Ishikawa (cell line): ENCODE measurements around the gene TOMM22.

Experiments
- CEBPB ChIP-seq: IDR thresholded peaks from 2 replicates; pipeline ENCODE4 v1.6.1; 2012
- CREB1 ChIP-seq: IDR thresholded peaks from 2 replicates; pipeline ENCODE4 v1.6.1; 2012; ENCODE audit warnings: low read depth
- EGR1 ChIP-seq: IDR thresholded peaks from 2 replicates; pipeline ENCODE4 v1.6.1; 2012
- EP300 ChIP-seq: IDR thresholded peaks from 2 replicates; pipeline ENCODE4 v1.6.1; 2012; ENCODE audit warnings: borderline replicate concordance
- FOXM1 ChIP-seq: IDR thresholded peaks from 2 replicates; pipeline ENCODE4 v1.6.1; 2012; ENCODE audit warnings: low read depth, borderline replicate concordance
- NFIC ChIP-seq: IDR thresholded peaks from 2 replicates; pipeline ENCODE4 v1.6.1; 2012
- RAD21 ChIP-seq: IDR thresholded peaks from 2 replicates; pipeline ENCODE4 v1.6.1; 2012; ENCODE audit warnings: low read depth
- TAF1 ChIP-seq: IDR thresholded peaks from 2 replicates; pipeline ENCODE4 v1.6.1; 2012; ENCODE audit warnings: low read depth, mild to moderate bottlenecking
- TCF12 ChIP-seq: IDR thresholded peaks from 2 replicates; pipeline ENCODE4 v1.6.1; 2012; ENCODE audit warnings: low read depth
- TEAD4 ChIP-seq: IDR thresholded peaks from 2 replicates; pipeline ENCODE4 v1.6.1; 2012
- YY1 ChIP-seq: IDR thresholded peaks from 2 replicates; pipeline ENCODE4 v1.6.1; 2012; ENCODE audit warnings: low read depth
- ZBTB7A ChIP-seq: IDR thresholded peaks from 2 replicates; pipeline ENCODE4 v1.6.1; 2012; ENCODE audit warnings: low read depth
- TF ChIP-seq, protein P1 (sequence below): IDR thresholded peaks from 2 replicates; pipeline ENCODE4 v1.6.1; 2012; ENCODE audit warnings: low read depth, mild to moderate bottlenecking
- TF ChIP-seq, protein P2 (sequence below): IDR thresholded peaks from 2 replicates; pipeline ENCODE4 v1.6.1; 2012
- TF ChIP-seq, protein P3 (sequence below): IDR thresholded peaks from 2 replicates; pipeline ENCODE4 v1.6.1; 2012

Gene TOMM22

DNA sequence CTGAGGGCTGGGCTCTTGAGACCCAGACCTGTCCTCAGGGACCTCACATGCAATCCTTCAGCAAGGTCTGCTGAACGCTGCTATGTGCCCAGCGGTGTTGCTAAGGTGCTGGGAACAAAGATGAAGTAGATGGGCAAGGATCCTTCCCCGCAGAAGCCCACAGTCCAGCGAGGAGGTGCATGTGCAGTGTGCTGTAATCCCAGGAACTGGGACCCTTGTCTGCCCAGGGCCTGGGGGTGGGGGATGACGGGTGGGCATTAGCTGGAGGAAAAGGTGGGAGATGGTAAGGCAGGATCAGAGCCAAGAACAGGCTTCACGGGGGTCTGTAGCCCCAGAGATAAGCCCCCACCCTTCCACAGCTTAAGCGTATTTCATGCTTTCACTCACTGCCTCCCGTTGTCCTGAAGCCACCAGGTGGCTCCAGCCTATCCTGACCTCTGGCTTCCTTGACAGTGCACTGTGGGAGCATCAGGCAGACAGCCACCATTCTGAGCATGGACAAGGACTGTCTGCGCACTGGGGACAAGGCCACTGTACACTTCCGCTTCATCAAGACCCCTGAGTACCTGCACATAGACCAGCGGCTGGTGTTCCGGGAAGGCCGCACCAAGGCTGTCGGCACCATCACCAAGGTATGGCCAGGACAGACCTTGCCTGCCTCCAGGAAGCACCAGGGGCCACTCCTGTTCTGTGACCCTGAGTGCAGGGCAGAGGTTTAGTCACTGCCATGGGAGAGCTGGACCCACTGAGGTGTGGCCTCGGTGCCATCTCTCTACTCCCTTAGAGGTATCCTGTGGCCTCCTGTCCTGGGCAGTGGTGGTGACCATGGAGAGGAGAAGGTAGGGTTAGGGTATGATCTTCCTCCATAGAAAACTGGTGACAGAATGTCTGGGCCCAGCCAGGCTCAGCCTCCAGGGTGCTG, 46.0 kb downstream of the TOMM22 start:
- TF ChIP-seq EP300 (no peak), RAD21 (no peak), TCF12 (no peak), FOXM1 (no peak), TAF1 (no peak), EGR1 (no peak), TEAD4 (no peak), CREB1 (no peak), CEBPB (no peak), YY1 (no peak)
- TF ChIP-seq, protein P1, sequence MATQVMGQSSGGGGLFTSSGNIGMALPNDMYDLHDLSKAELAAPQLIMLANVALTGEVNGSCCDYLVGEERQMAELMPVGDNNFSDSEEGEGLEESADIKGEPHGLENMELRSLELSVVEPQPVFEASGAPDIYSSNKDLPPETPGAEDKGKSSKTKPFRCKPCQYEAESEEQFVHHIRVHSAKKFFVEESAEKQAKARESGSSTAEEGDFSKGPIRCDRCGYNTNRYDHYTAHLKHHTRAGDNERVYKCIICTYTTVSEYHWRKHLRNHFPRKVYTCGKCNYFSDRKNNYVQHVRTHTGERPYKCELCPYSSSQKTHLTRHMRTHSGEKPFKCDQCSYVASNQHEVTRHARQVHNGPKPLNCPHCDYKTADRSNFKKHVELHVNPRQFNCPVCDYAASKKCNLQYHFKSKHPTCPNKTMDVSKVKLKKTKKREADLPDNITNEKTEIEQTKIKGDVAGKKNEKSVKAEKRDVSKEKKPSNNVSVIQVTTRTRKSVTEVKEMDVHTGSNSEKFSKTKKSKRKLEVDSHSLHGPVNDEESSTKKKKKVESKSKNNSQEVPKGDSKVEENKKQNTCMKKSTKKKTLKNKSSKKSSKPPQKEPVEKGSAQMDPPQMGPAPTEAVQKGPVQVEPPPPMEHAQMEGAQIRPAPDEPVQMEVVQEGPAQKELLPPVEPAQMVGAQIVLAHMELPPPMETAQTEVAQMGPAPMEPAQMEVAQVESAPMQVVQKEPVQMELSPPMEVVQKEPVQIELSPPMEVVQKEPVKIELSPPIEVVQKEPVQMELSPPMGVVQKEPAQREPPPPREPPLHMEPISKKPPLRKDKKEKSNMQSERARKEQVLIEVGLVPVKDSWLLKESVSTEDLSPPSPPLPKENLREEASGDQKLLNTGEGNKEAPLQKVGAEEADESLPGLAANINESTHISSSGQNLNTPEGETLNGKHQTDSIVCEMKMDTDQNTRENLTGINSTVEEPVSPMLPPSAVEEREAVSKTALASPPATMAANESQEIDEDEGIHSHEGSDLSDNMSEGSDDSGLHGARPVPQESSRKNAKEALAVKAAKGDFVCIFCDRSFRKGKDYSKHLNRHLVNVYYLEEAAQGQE = no peak
- TF ChIP-seq, protein P2, sequence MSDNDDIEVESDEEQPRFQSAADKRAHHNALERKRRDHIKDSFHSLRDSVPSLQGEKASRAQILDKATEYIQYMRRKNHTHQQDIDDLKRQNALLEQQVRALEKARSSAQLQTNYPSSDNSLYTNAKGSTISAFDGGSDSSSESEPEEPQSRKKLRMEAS = no peak
- TF ChIP-seq, protein P3, sequence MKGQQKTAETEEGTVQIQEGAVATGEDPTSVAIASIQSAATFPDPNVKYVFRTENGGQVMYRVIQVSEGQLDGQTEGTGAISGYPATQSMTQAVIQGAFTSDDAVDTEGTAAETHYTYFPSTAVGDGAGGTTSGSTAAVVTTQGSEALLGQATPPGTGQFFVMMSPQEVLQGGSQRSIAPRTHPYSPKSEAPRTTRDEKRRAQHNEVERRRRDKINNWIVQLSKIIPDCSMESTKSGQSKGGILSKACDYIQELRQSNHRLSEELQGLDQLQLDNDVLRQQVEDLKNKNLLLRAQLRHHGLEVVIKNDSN = no peak

DNA sequence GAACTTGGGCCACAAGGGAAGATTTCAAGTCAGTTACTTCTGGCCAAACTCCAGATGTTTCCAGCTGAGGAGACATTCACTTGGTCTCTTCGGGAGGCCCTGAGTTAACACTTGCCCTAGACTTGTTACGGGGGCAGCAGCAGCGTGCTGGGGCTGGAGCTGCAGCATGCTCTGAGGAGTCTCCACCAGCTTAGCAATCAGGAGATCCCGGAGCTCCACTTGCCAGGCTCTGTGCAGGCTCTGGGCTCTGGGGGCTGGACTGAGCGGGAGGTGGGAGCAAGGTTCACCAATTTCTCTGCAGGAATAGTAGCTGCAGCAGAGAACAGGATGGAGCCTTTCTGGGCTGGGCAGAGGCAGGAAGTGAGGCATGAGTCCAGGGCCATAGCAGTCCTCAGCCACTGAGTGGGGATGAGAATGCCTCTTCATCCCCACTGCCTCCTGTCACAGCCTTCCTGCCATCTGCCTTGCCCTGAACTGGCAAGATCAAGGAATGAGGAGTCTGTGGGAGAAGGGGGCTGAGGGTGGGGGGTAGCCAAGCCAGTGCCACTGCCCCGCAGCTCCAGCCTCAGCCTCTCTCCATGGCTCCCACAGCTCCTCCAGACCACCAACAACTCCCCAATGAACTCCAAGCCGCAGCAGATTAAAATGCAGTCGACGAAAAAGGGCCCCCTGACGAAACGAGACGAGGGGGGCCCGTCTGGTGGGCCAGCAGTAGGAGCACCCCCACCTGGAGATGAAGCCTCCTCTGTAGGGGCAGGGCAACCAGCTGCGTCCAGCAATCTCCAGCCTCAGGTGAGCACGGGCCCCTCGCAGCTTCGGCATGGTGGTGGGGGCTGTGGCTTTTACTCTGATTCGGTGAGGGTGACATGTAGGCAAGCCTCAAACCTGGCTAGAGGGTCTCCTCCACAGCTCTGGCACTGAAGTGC, 47.4 kb downstream of the TOMM22 start:
- TF ChIP-seq TAF1 (no peak), RAD21 (no peak), NFIC (no peak), FOXM1 (no peak), EP300 (no peak), EGR1 (no peak), ZBTB7A (no peak), YY1 (no peak), CREB1 (no peak), CEBPB (no peak), TCF12 (no peak), TEAD4 (no peak)
- TF ChIP-seq, protein P3 = no peak
- TF ChIP-seq, protein P2 = no peak
- TF ChIP-seq, protein P1 = no peak

DNA sequence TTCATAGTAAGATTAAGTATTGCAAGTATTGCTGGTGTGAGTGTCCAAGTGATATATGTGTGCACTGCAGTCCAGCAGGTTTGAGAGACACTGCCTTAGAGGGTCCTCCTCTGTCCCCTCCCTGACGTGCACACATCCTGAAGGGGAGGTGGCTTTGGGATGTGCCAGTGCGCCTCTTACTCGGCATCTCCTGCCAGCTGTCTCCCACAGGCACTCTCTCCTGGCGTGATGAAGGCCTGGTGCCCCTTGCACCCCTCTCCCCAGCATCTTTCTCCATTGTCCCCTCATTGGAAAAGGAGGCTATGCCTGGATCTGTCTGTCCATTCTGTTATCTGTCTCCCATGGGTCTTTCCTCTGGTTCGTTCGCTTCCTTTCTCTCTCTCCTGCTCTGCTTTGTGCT, 48.2 kb downstream of the TOMM22 start:
- TF ChIP-seq EP300 (no peak), CEBPB (no peak)

DNA sequence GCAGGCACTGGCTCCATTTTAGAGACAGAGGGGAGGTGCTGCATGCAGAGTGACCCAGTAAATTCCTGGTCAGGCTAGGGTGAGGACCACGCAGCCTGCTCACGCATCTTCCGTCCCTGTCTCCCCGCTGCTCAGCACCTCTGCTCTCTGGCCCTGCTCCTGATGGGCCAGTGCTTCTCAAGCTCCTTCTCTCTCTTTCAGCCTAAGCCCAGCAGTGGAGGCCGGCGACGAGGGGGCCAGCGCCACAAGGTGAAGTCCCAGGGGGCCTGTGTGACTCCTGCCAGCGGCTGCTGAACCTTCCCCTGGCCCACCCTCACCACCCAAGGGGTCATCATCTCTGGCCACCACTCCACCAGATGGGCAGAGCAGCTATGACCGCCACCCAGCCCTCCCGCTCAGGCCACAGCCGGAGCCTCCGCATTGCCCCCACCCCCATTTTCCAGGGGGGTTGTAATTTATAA, 48.7 kb downstream of the TOMM22 start:
- TF ChIP-seq TAF1 (no peak), EP300 (no peak), CEBPB (no peak), EGR1 (no peak), YY1 (no peak), CREB1 (no peak), NFIC (no peak), ZBTB7A (no peak), TCF12 (no peak), RAD21 (no peak), TEAD4 (no peak), FOXM1 (no peak)
- TF ChIP-seq, protein P3 = no peak
- TF ChIP-seq, protein P2 = no peak
- TF ChIP-seq, protein P1 = no peak
